Measurements from ENCODE around the gene TUBB3. TPM values are rescaled to one million over a fixed set of nuclear protein-coding genes. Genes with fewer than 3 reads are reported as not detected.
A peak's percentile ranks its signal among the peaks of the same experiment; 100 is the strongest.

The TUBB3 gene
- total RNA-seq, 2 experiments from 2014 or later, result 3.6 to 5.0 TPM

DNA sequence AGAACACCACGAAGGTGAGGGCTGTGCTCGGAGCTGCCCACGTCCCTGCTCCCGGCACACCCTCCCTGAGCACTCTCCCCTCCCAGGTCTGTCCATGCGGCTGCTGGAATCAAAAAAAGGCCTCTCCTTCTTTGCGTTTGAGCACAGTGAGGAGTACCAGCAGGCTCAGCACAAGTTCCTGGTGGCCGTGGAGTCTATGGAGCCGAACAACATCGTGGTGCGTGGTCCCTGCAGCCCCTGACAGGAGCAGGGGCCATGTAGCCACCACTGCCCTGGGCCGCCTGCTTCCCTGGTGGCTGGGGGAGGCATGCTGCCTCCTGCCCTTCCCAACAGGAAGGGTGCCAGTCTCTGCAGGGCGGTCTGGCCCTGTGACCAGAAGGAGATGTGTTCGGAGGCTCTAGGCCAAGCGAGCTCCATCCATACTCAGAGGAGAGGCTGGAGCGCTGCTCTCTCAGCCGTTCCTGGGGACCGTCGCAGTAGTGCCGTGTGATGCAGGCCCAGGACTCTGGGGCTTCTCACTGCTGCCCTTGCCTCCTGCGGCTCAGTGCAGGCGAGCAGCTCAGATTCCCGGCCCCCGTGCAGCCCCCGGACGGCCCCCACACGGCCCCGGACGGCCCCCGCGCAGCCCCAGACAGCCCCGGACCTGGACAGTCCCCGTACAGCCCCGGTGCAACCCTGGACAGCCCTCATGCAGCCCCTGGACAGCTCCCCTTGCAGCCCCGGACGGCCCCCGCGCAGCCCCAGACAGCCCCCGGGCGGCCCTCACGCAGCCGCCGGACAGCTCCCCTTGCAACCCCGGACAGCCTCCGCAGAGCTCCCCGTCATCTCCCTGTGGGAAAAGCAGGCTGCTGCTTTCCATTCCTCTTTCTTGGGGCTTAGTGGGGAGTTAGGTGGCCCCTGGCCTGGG lies 29.2 kb upstream of the TUBB3 start:
- H3K4me3 Mint-ChIP-seq, result no peak overlapping the region
- ATAC-seq, result no peak
- no peak for DNase-seq
- peaks cover 26% of the 10 kb centered on the region for H3K36me3 Mint-ChIP-seq
- no peak overlapping the region for H3K27ac Mint-ChIP-seq
- CTCF ChIA-PET, result interaction anchor here (1.2 to 1.7 kb wide), 2 partner anchors 16 to 33 kb away, joined by 3 to 5 read pairs; no protein-coding TSS in a partner anchor
- H3K27me3 Mint-ChIP-seq, result no peaks in the 10 kb centered on the region
- peaks cover 12% of the 10 kb centered on the region for H3K4me1 Mint-ChIP-seq
- no peaks in the 10 kb centered on the region for H3K9me3 Mint-ChIP-seq (ENCODE audit: low read depth)

DNA sequence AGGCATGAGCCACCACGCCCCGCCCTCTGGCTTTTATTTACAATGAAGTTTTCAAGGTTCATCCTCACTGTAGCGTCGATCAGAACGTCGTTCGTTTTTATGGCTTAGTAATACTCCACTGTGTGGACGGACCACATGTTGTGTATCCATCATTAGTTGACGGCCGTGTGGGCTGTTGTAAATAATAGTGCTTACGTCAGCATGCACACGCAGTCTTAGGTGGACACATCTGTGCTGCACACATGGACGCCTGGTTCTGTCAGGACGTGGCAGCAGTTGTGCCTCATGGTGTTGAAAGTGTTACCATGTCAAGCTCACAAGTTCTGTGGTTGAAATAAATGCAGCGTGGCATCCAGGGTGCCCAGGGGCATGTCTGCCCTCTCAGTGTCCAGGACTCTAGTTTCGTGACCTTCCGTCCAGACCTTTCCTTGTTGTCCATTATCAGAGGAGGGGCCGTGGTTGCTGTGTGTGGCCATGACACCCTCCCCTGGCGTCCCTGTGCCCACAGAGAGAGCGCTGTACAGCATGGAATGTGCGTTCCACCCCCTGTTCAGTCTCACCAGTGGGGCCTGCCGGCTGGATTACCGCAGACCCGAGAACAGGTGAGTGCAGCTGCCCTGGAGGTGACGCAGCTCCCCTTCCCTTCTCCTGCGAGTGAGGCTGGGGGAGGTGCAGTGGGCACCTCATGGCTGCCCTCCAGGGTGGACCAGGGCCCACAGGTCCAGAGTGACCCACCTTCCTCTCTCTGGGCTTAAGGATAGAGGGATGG lies 27.5 kb upstream of the TUBB3 start:
- DNase-seq (no peak), ATAC-seq (no peak)
- Mint-ChIP-seq H3K36me3 (peaks cover 32% of the 10 kb centered on the region), H3K4me1 (peaks cover 4% of the 10 kb centered on the region), H3K27me3 (no peaks in the 10 kb centered on the region), H3K9me3 (ENCODE audit: low read depth) (no peaks in the 10 kb centered on the region), H3K27ac (no peak overlapping the region), H3K4me3 (no peak overlapping the region)
- CTCF ChIA-PET, result interaction anchor here (1.7 kb wide), 1 partner anchor 14 kb away, joined by 5 read pairs; no protein-coding TSS in a partner anchor

DNA sequence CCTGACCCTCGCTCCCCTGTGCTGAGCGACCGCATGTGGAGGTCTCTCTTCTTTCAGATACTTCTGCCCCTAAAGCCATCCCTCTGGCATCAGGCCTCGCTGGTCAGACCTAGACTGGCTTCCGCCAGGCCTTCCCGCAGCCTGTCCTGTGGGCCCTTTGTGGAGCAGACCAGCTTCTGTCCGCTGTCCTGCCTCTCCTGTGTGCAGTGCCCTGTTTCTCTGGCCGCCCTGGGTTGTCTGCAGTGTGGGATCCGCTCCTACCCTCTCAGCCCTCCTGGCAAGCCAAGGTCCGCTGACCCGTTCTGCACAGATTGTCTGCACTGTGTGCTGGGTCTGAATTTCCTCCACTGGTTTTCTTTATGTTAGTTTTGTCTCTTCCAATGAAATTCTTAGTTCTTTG lies 25.9 kb upstream of the TUBB3 start:
- H3K27ac Mint-ChIP-seq, result no peak overlapping the region
- CTCF ChIA-PET, result interaction anchor here (2.5 kb wide), 1 partner anchor 12 kb away, joined by 8 read pairs; no protein-coding TSS in a partner anchor
- no peaks in the 10 kb centered on the region for H3K4me1 Mint-ChIP-seq
- no peak overlapping the region for H3K4me3 Mint-ChIP-seq
- no peaks in the 10 kb centered on the region for H3K9me3 Mint-ChIP-seq (ENCODE audit: low read depth)
- DNase-seq (no peak), ATAC-seq (no peak)
- peaks cover 32% of the 10 kb centered on the region for H3K36me3 Mint-ChIP-seq
- no peaks in the 10 kb centered on the region for H3K27me3 Mint-ChIP-seq

DNA sequence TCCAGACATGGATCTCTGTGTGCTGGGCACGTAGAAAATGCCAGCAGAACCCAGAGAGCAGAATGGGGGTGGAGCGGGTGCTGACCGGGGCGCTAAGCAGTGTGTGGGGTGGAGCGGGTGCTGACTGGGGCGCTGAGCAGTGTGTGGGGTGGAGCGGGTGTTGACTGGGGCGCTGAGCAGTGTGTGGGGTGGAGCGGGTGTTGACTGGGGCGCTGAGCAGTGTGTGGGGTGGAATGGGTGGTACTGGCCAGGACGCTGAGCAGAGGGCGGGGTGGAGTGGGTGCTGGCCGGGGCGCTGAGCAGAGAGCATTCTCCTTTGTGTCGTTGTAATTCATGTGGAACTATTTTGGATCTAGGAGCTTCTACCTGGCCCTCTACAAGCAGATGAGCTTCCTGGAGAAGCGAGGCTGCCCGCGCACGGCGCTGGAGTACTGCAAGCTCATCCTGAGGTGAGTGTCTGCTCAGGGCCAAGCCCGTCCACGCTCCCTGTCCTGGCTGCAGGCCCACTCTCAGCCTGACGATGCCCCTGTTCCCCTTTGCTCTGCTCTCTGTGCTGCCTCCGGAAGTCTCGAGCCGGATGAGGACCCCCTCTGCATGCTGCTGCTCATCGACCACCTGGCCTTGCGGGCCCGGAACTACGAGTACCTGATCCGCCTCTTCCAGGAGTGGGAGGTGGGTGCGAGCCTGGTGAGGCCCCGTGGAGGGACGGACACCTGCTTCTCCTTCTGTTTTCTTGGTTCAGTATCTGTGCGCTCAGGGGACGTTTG lies 24.8 kb upstream of the TUBB3 start:
- Mint-ChIP-seq H3K27me3 (no peaks in the 10 kb centered on the region), H3K9me3 (ENCODE audit: low read depth) (no peaks in the 10 kb centered on the region), H3K4me3 (no peak overlapping the region), H3K4me1 (no peaks in the 10 kb centered on the region), H3K36me3 (peaks cover 30% of the 10 kb centered on the region), H3K27ac (no peak overlapping the region)
- ATAC-seq (no peak), DNase-seq (no peak)
- CTCF ChIA-PET, result interaction anchor here (2.5 kb wide), 1 partner anchor 11 kb away, joined by 8 read pairs; no protein-coding TSS in a partner anchor

DNA sequence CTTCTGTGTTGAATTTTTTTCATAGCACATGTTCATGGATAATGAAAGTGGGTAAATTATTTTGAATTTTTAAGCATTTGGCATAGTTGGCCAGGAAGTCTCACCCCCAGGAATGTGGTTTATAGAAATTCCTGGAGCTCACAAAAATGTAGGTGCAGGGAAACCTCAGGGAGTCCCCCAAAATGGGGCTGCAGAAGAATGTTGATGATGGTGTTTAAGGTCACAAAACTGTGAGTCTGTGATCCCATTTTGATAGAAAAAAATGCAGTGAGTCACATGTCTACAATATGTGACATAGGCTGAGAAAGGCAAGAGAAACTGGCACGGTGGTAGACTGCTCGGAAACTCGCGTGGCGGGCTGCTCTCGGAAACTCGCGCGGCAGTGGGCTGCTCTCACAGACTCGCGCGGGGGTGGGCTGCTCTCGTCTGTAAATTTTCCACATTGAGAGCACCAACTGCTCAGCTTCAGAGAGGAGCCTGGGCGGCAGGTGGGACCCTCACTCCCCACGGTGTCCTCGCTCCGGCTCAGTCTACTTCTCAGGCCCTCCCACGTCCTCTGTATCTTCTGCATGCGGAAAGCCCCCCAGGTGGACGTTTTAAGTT lies 23.2 kb upstream of the TUBB3 start:
- CTCF ChIA-PET, result interaction anchor here (2.5 kb wide), 1 partner anchor 10 kb away, joined by 8 read pairs; no protein-coding TSS in a partner anchor
- Mint-ChIP-seq H3K36me3 (peaks cover 30% of the 10 kb centered on the region), H3K4me1 (no peaks in the 10 kb centered on the region), H3K27me3 (no peaks in the 10 kb centered on the region), H3K9me3 (ENCODE audit: low read depth) (no peaks in the 10 kb centered on the region), H3K4me3 (no peak overlapping the region), H3K27ac (no peak overlapping the region)
- ATAC-seq (no peak), DNase-seq (no peak)

DNA sequence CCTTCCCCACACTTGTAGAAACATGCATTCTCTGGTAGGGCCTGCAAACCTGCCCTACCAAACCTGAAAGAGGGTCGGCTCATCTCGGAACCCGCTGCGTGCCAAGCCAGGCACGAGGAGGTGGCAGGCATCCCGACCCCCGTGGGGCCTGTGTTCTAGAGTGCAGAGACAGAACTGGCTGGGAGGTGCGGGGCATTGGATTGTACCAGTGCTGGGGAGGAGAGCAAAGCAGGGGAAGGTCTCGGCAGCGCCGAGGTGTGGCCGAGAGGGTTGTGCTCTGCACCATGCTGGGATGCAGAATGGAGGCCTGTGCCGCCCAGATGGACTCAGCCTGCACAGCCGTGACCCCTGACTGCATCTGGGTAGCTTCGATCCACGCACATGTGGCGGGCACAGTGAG lies 22.3 kb upstream of the TUBB3 start:
- CTCF ChIA-PET, result no interaction called here
- H3K36me3 Mint-ChIP-seq, result peaks cover 31% of the 10 kb centered on the region
- H3K27ac Mint-ChIP-seq, result no peak overlapping the region
- no peaks in the 10 kb centered on the region for H3K9me3 Mint-ChIP-seq (ENCODE audit: low read depth)
- DNase-seq, result no peak
- no peaks in the 10 kb centered on the region for H3K27me3 Mint-ChIP-seq
- no peaks in the 10 kb centered on the region for H3K4me1 Mint-ChIP-seq
- no peak for ATAC-seq
- no peak overlapping the region for H3K4me3 Mint-ChIP-seq

DNA sequence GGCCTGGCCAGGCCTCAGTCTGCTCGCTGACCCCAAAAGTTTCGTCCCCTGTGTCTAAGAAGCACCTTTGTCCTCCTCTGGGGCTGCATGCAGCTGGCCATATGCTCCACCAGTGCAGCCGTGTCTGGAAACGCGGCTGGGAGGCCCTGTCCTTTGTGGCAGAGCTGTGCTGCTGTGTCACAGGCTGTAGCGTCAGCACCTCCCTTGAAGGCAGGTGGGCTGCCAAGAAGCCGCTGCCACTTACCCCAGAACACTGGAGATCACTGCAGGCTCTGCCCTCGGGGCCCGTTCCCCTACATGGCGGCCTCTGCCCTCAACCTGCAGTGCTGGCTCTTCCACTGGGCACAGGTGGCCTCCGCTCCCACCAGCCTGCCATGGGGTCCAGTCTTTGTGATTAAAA lies 20.2 kb upstream of the TUBB3 start:
- peaks cover 37% of the 10 kb centered on the region for H3K36me3 Mint-ChIP-seq
- no peak for ATAC-seq
- peaks cover 2% of the 10 kb centered on the region for H3K9me3 Mint-ChIP-seq (ENCODE audit: low read depth)
- CTCF ChIA-PET, result no interaction called here
- no peak overlapping the region for H3K4me3 Mint-ChIP-seq
- no peak overlapping the region for H3K27ac Mint-ChIP-seq
- H3K4me1 Mint-ChIP-seq, result no peaks in the 10 kb centered on the region
- no peaks in the 10 kb centered on the region for H3K27me3 Mint-ChIP-seq
- DNase-seq, result no peak

DNA sequence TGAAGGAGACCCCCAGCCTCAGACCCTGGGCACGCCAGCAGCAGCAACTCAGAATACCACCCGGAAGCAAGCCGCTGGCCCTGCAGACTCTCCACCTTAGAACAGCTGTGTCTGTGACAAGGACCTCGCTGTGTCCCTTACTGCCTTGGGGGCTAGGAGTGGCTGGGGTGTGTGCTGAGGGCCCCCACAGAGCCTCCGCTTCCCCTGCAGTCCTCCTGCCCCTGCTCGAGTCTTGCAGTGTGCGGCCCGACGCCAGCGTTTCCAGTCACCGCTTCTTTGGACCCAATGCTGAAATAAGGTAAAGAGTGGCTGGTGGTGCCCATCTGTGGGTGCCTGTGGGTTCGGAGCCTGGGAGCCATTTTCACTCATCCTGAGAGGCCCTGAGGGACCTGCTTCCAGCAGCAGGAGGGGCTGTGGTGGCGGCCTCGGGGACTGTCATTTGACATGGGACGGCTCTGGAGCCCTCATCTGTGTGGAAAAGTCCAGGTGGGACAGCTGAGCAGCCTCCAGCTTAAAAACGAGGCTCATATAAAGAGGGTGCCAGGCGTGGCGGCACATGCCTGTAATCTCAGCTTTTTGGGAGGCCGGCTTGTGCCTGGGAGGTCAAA lies 19.1 kb upstream of the TUBB3 start:
- Mint-ChIP-seq H3K27ac (no peak overlapping the region), H3K4me1 (no peaks in the 10 kb centered on the region), H3K36me3 (peaks cover 36% of the 10 kb centered on the region), H3K27me3 (no peaks in the 10 kb centered on the region), H3K4me3 (no peak overlapping the region), H3K9me3 (ENCODE audit: low read depth) (peaks cover 2% of the 10 kb centered on the region)
- CTCF ChIA-PET, result interaction anchor here (1.0 kb wide), 1 partner anchor 9 kb away, joined by 3 read pairs; no protein-coding TSS in a partner anchor
- ATAC-seq (no peak), DNase-seq (no peak)

DNA sequence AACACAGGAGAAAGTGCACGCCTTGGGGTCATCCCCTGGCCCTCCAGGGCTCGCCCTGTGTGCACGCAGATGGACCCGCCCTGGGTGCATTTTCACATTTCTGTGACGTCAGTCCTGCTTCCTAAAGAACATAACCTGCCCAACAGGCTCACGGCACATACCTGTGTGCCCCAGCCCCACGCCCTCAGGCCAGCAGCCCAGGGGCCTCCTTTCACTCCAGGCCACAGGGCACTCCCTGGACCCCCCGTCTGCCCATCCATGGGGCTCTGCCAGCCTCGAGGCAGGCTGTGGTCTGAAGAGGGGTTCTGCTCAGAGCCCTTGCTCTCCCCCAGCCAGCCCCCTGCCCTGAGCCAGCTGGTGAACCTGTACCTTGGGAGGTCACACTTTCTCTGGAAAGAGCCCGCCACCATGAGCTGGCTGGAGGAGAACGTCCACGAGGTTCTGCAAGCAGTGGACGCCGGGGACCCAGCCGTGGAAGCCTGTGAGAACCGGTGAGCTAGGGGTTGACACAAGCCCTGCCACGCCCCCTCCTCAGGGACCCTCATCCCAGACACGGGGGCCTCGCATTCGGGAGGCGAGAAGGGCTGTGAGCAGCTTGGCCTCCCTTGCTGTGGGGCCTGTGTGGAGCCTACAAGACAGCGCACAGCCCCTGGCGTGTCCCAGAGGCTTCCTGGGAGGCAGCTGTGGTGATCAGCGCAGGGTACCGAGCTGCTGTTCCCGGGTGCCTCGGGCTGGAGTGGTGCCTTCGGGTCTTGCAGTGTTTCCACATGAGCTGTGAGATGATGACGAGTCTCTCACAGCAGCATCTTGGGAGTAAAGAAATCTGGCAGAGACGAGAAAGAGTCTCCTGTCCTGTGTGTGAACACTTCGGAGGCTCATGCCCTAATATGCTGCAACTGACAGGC lies 18.3 kb upstream of the TUBB3 start:
- CTCF ChIA-PET, result no interaction called here
- H3K4me3 Mint-ChIP-seq, result no peak overlapping the region
- peaks cover 2% of the 10 kb centered on the region for H3K9me3 Mint-ChIP-seq (ENCODE audit: low read depth)
- no peaks in the 10 kb centered on the region for H3K27me3 Mint-ChIP-seq
- peaks cover 3% of the 10 kb centered on the region for H3K4me1 Mint-ChIP-seq
- H3K27ac Mint-ChIP-seq, result no peak overlapping the region
- no peak for DNase-seq
- no peak for ATAC-seq
- peaks cover 35% of the 10 kb centered on the region for H3K36me3 Mint-ChIP-seq

DNA sequence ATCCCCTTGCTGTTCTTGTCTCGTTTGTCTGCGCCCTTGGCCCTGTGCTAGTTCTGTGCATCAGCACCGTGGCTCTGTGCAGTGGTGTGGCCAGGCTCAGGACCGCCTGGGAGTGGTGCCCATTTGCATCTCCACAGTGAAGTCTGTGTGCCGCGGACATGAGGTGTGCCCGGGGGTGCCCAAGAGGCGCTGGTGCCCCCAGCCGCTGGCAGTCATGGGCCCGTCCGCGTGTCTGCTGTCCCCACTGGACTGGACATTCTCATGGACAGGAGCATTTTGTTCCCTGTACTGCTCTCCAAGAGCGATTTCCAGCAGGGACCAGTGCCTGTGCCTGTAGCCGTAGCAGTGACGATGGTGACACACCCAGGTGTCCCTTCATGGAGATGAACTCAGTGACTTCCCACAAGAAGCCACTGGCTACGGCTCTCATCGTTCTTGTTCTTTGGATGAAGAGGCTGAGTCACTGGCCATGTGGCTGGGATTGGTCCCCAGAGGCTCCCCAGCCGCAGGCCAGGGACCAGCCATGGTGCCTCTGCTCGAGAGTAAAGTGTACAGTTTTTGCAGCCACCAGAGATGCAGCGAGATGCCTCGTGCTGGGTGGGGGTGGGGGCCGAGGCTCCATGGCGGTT lies 17.5 kb upstream of the TUBB3 start:
- Mint-ChIP-seq H3K27ac (no peak overlapping the region), H3K9me3 (ENCODE audit: low read depth) (peaks cover 2% of the 10 kb centered on the region), H3K4me3 (no peak overlapping the region), H3K36me3 (peaks cover 32% of the 10 kb centered on the region), H3K27me3 (no peaks in the 10 kb centered on the region), H3K4me1 (peaks cover 10% of the 10 kb centered on the region)
- CTCF ChIA-PET, result no interaction called here
- no peak for ATAC-seq
- DNase-seq, result no peak

DNA sequence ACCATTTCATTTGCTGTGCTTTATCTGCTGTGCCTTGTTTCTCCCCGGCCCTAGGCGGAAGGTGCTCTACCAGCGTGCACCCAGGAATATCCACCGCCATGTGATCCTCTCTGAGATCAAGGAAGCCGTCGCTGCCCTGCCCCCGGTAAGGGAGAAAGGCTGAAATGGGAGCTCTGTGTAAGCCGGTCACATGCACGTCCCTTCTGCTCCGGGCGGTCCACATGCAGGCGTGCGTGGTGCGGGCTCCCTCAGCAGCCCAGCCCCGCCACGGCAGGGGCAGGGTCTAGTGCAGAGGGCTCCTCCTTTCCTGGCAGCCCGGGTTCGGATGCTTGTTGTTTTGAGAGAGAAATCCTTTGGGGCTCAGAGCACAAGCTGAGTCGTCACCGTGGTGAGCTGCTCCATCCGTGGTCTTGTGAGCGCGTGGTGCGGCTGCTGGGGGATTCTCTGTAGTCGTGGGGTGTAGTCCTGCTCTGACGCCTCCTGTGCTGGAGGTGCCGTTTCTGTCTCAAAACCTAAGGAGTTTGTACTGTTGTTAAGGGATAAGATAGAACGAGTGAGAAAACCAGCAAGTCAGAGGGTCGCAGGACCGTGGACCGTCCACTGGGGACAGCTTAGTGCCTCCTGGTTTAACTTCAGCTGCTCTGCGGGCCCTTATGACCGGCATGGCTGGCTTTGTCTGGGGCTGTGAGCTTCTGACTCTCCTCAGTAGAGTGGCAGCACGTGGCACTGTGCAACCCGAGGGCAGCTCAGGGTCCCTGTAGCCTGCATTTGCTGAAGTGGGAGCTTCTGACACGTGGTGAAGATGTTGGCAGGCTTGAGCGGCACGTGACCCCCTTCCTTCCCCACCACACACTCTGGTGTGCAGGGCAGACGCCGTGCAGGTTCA lies 16.8 kb upstream of the TUBB3 start:
- H3K27ac Mint-ChIP-seq, result no peak overlapping the region
- H3K36me3 Mint-ChIP-seq, result peaks cover 32% of the 10 kb centered on the region

More for the DNA sequence above, 16.8 kb upstream of the TUBB3 start:
- peaks cover 10% of the 10 kb centered on the region for H3K4me1 Mint-ChIP-seq
- CTCF ChIA-PET, result interaction anchor here (0.8 to 1.1 kb wide), 3 partner anchors 9 to 206 kb away, joined by 3 to 4 read pairs (median 3); no protein-coding TSS in a partner anchor
- ATAC-seq (peak; percentile 14), DNase-seq (no peak)
- H3K9me3 Mint-ChIP-seq (ENCODE audit: low read depth), result peaks cover 2% of the 10 kb centered on the region
- no peak overlapping the region for H3K4me3 Mint-ChIP-seq
- H3K27me3 Mint-ChIP-seq, result no peaks in the 10 kb centered on the region

All from activated CD8-positive, alpha-beta memory T cell treated with anti-CD3 and anti-CD28 coated beads, Interleukin-2, amount 10 ng/mL, durations not matched to agents 7 days and 5 days (primary cell).